ENCODE data around the gene TPST1. TPM values are rescaled to one million over a fixed set of nuclear protein-coding genes. Genes with fewer than 3 reads are reported as not detected.
A peak's percentile ranks its signal among the peaks of the same experiment; 100 is the strongest.

Gene TPST1
- total RNA-seq, 1 donor, result 59.7 TPM

GRCh38 chr7:66336760-66337159, 131.6 kb downstream of the TPST1 start:
- no peak overlapping the region for H3K4me3 ChIP-seq (ENCODE audit: low read depth, low read length)
- no peak for TF ChIP-seq CTCF (IDR thresholded peaks at IDR 0.05; ENCODE audit: insufficient read depth, low read length)
- no peak for DNase-seq (ENCODE audit: low read depth)

- no peak overlapping the region for H3K4me3 ChIP-seq (ENCODE audit: low read depth, low read length)
- no peak for TF ChIP-seq CTCF (IDR thresholded peaks at IDR 0.05; ENCODE audit: insufficient read depth, low read length)
- DNase-seq (ENCODE audit: low read depth), result no peak
Measured at GRCh38 chr7:66339141-66339540, 134.0 kb downstream of the TPST1 start.

- no peak overlapping the region for H3K4me3 ChIP-seq (ENCODE audit: low read depth, low read length)
- peak; percentile 83 for DNase-seq (ENCODE audit: low read depth)
- no peak for TF ChIP-seq CTCF (IDR thresholded peaks at IDR 0.05; ENCODE audit: insufficient read depth, low read length)
Measured at GRCh38 chr7:66344166-66344565, 139.0 kb downstream of the TPST1 start.

GRCh38 chr7:66348531-66348930, 143.4 kb downstream of the TPST1 start:
- TF ChIP-seq CTCF (IDR thresholded peaks at IDR 0.05; ENCODE audit: insufficient read depth, low read length), result no peak
- H3K4me3 ChIP-seq (ENCODE audit: low read depth, low read length), result no peak overlapping the region
- peak; percentile 32 for DNase-seq (ENCODE audit: low read depth)

- TF ChIP-seq CTCF (IDR thresholded peaks at IDR 0.05; ENCODE audit: insufficient read depth, low read length), result no peak
- DNase-seq (ENCODE audit: low read depth), result no peak
Measured at GRCh38 chr7:66348959-66349358, 143.8 kb downstream of the TPST1 start.

GRCh38 chr7:66352071-66352470, 146.9 kb downstream of the TPST1 start:
- no peak overlapping the region for H3K4me3 ChIP-seq (ENCODE audit: low read depth, low read length)
- peak; percentile 7 for TF ChIP-seq CTCF (IDR thresholded peaks at IDR 0.05; ENCODE audit: insufficient read depth, low read length)
- DNase-seq (ENCODE audit: low read depth), result no peak

More at GRCh38 chr7:66348959-66349358, 143.8 kb downstream of the TPST1 start:
- no peak overlapping the region for H3K4me3 ChIP-seq (ENCODE audit: low read depth, low read length)

GRCh38 chr7:66353547-66353946, 148.4 kb downstream of the TPST1 start:
- H3K4me3 ChIP-seq (ENCODE audit: low read depth, low read length), result no peak overlapping the region
- peak; percentile 80 for DNase-seq (ENCODE audit: low read depth)
- TF ChIP-seq CTCF (IDR thresholded peaks at IDR 0.05; ENCODE audit: insufficient read depth, low read length), result no peak
